Activated naive CD4-positive, alpha-beta T cell treated with anti-CD3 and anti-CD28 coated beads, Interleukin-2, amount 50 U/mL, for 72 hours (primary cell): Measurements from ENCODE around the gene PPP2CA. TPM values are rescaled to one million over a fixed set of nuclear protein-coding genes. Genes with fewer than 3 reads are reported as not detected.

Experiments used
- ATAC-seq, 2 donors: fragments of 150-1000 bp; cut with Tn5 transposase; 2 replicates each; pipeline ENCODE4 v1.10.0; 2021; ENCODE audit warnings: mild to moderate bottlenecking in 2 of 2, moderate library complexity in 2 of 2
- DNase-seq, 2 donors: peaks; one replicate each; pipeline ENCODE4 v3.0.0; 2021 to 2022; ENCODE audit warnings: low spot score in 2 of 2
- H3K27ac Mint-ChIP-seq, 2 donors: one replicate each; pipeline ENCODE4 v1.8.0; 2022; ENCODE audit warnings: mild to moderate bottlenecking in 2 of 2, mixed read lengths in 2 of 2
- H3K36me3 Mint-ChIP-seq, 2 donors: one replicate each; pipeline ENCODE4 v1.8.0; 2022; ENCODE audit warnings: mixed read lengths in 2 of 2
- H3K9me3 Mint-ChIP-seq, 2 donors: one replicate each; pipeline ENCODE4 v1.8.0; 2022; ENCODE audit warnings: mixed read lengths in 2 of 2
- total RNA-seq, 2 donors: library from RNA; stranded (reverse); gene quantifications; one replicate each; pipeline ENCODE4 v1.2.3, GENCODE V29; 2022

PPP2CA gene
- total RNA-seq, 2 donors from 2014 or later, result 133 to 148 TPM

DNA sequence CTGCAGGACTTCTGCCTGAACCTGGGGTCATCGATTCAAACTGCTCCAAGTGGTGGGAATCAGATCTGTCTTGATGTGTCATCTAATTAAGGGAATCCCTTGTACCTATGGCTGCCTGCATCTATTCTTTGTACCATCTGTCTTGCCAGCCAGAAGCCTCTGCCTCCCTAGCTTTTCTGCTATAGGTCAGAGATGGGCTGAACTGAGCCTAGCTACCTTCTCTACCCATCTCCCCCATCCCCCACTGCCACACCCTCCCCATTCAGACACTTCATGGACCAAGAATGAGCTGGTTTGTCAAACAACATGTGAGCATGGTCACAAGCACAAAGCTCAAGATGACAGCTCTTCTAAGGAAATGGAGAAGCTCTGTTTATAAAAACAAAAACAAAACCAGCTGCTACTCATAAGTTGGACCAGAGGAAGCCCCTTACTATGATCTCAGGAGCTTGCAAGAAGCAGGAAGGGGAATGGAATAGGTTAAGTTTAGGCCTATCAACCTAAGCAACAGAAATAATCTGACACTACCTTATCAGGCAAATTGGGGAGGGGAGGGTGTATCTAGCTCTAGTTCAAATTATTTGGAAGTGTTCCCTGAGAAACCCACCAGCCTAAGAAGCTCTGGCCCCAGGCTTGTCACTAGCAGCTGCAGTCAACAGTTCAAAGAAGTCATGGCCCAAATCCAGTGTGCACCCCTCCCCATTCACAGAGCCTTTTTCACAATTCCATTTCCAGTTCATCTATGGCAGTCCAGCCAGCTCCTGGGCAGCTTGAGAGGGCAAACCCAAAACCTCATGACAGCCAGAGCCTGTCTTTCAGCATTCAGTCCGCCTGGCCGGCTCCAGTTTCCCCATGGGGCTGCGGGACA, 79.0 kb downstream of the PPP2CA start:
- peak overlapping the region; percentile 13 to 95 for H3K27ac Mint-ChIP-seq
- no peak for DNase-seq
- ATAC-seq, result no peak
- peaks cover 6 to 41% of the 10 kb centered on the region in 2 donors for H3K36me3 Mint-ChIP-seq
- H3K9me3 Mint-ChIP-seq, result no peaks in the 10 kb centered on the region

DNA sequence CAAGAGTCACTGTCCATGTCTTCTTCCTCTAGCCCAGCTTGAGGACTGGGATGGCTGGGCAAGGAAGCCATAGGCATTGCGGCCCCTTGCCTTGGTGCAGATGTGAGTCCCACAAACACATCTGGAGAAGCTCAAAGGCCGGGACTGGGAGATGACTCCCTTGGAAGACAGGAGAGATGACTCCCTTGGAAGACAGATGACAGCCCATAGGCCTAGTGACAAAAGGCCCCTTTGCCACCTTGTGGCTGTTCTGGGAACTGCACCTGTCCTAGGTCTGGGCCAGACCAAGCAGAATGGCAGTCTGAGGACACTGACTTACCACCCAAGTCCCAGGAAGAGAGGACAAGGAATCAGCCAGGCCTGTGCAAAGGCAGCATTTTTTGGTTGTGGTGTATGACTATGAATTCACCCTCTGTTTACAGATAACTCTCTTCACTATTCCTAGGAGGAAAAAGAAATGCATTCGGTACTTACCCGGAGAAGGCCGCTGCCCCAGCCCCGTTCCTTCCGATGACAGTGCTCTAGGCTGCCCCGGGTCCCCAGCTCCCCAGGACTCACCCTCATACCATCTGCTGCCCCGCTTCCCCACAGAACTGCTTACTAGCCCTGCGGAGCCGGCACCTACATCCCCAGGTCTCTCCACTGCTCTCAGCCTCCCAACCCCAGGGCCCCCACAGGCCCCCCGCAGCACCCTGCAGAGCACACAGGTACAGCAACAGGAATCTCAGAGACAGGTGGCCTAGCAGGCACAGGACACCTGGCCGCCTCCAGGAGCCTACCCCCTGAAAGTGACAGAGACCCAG, 79.9 kb downstream of the PPP2CA start:
- Mint-ChIP-seq H3K9me3 (no peaks in the 10 kb centered on the region), H3K36me3 (peaks cover 14 to 42% of the 10 kb centered on the region in 2 donors), H3K27ac (peak overlapping the region; percentile 13 to 81)
- DNase-seq, result peak; percentile 83 to 90
- ATAC-seq, result peak; percentile 76 to 77

DNA sequence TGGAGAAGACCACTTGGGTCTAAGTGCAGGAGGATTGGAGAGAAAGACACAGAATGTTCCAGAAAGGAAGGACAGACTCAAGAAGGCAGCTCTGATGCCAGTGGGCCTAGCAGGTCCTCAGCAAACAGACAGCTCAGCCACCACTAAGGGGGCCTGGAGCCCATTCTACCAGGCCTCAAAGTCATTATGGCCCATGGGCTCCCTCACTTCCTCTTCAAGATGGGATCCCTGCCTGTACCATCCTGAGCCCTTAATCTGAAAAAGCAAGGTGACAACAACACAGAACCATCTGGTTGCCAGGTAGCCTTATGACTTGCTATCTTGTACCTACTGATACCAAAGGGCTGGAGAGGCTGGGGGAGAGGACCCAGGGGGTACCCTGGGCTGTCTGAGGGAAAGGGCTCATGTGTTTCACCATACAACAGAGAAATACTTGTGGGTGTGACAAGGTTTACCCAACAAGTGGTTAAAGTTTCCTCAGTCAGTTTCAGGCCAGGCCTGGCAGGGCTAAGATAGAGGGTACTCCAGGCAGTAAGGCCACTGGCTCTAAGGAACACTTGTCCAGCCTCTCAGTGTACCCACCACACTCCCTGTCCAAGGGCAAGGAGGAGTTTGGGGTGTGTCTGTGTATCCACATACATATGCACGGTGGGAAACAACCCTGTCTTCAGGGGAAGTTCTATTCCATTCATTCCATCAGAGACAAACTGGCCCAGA, 80.7 kb downstream of the PPP2CA start:
- ATAC-seq, result peak; percentile 23 to 41
- H3K9me3 Mint-ChIP-seq, result no peaks in the 10 kb centered on the region
- no peak for DNase-seq
- H3K36me3 Mint-ChIP-seq, result peaks cover 14 to 42% of the 10 kb centered on the region in 2 donors
- peak overlapping the region; percentile 59 to 88 for H3K27ac Mint-ChIP-seq

Other genes starting within 250 kb of the PPP2CA start
- gene VDAC1, start 221.1 kb downstream of the PPP2CA start, total RNA-seq, result 100 to 1,000 TPM; 289 to 522 TPM
- 100 to 1,000 TPM in 1 of 2 donors, 10 to 100 TPM in 1; 93.5 to 229 TPM for gene TCF7, start 111.4 kb downstream of the PPP2CA start, total RNA-seq
- gene SKP1, start 49.1 kb downstream of the PPP2CA start, total RNA-seq, result 100 to 1,000 TPM; 156 to 291 TPM
- gene CDKL3, start 141.1 kb upstream of the PPP2CA start, total RNA-seq, result 1 to 10 TPM; 1.5 to 6.3 TPM
- gene UBE2B, start 145.5 kb upstream of the PPP2CA start, total RNA-seq, result 100 to 1,000 TPM in 1 of 2 donors, 10 to 100 TPM in 1; 93.3 to 125 TPM
- gene CDKN2AIPNL, start 185.8 kb upstream of the PPP2CA start, total RNA-seq, result 10 to 100 TPM in 1 of 2 donors, 1 to 10 TPM in 1; 6.0 to 37.7 TPM